GM21737 (cell line): ENCODE measurements around the gene SRRM2.
A peak's percentile ranks its signal among the peaks of the same experiment; 100 is the strongest.

Source experiments
- ATAC-seq: cut with Tn5 transposase; IDR thresholded peaks from one replicate; pipeline ENCODE4 v1.9.1; 2021; ENCODE audit warnings: mild to moderate bottlenecking, moderate library complexity; ENCODE audit not compliant: unreplicated experiment

SRRM2 gene

DNA sequence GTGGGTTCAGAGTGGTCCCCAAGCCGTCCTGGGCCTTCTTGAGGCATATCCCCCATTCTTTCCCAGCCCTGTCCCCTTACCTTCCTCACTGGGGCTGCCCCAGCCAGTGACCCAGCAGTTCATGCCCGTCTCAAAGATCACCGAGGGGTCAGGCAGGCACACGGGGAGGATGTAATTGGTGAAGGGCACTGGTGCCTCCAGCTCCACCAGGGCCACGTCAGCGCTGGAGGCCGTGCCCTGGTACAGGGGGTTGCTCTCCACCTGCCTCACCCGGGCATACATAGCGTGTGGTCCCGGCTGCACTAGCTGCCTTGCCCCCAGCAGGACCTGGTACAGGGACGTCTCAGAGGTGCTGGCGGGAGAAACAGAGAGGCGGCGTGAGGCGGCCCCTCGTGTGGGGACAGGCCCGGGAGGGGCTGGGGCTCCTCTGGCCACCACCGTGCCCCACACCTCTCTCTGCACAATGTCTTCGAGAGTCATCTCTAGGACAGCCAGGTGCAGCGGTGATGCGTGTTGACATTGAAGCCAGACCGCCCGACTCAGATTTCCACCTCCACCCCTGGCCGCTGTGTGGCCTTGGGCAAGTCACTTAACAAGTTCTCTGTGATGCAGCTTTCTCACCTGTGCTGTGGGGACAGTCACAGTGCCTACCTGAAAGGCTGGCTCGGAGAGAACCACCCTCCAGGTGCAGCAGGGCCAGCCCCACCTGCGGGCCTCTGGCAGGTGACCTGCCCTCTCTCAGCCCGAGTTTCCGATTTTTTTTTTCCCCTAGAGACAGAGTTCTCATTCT is 38.3 kb upstream of the SRRM2 start:
- ATAC-seq = no peak

DNA sequence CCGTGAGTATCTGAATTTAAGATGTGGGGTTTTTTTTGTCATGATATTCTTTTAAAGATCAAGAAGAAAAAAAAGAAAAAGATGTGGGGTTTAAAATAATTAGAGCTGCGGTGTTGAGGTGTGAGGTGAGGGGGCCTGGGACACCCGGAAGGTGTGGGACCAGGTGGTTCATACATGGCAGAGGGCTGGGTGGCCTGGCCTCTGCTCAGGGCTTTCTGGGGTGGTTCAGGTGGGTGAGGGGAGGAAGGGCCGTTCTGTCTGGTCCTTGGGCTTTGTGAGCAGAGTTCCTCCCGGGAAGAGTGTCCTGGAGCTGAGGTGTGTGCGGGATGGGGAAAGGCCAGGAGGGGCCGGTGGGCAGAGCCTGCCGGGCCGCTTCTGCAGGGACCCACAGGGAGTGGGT is 37.4 kb upstream of the SRRM2 start:
- no peak for ATAC-seq

DNA sequence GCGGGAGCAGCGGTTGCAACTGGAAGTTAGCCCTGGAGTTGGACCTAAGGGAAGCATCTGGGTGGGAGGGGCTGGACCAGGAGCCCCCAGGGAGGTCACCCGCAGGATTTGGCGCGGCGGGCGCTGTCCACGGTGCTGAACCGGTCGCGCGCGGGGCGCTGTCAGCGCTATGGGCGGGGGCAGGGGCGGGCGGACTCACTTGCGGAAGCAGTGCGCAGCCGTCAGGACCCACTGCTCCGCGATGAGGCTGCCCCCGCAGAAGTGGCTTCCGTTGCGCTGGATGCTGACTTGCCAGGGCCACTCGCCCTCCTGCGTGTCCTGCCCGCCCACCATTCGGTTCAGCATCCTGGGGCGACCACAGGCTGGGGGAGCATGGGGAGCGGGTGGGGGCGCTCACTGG is 36.9 kb upstream of the SRRM2 start:
- ATAC-seq = no peak

DNA sequence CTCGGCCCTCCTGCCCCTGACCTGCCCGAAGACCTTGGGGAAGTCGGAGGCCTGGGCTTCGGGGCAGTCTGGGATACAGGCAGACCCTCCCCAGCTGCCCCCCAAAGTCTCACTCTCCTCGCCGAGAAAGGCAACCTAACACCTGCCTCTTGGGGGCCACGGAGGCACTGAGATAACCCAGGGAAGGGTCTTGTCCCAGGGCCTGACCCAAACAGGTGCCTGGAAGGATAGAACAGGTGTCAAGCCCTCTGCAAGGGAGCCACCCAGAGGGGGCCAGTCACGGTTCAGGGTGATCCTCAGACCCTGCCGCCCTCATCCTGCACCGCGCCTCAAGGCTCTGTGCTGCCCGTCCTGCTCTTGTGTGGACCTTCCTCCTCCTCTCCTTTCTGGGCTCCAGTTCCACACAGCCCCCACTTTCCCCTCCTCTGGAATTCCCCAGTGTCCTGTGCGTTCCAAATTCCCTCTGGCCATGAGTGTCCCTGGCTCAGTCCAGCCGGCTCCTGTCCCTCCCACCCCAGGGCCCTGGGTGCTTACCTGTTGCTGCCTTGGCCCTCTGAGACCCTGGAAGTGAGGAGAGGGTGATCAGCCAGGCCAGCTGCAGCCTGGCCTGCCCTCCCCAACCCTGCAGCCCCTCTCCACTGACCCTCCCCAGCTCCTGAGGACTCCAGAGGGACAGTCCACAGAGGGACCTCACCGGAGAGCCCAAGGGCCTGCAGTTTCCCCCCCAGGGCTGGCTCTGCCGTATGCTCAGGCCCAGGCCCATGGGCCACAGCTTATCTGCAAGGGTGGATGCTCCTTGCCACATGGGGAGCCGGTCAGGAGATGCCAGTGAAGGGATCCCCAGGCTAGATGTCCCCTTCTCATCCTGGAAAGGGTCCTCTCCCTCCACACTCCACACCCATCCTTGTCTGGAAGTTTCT is 36.2 kb upstream of the SRRM2 start:
- no peak for ATAC-seq

DNA sequence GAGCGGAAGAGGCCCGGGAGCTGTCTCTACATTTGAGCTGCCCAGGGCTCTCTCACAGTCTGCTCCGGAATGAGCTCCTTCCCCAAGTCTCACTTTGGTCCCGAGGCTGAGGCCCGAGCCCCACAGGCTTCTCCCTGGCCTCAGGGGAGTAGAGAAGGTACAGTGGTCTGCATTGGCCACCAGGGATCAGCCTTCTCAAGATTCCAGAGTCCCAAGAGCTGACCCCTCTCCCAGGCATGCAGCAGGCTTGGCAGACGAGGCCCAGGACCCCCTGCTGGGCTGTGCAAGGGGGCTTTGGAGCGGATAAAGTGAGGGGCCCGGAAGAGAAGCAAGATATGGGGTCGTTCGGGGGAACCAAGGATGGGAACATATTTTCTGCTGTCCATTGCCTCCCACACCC is 35.5 kb upstream of the SRRM2 start:
- no peak for ATAC-seq

DNA sequence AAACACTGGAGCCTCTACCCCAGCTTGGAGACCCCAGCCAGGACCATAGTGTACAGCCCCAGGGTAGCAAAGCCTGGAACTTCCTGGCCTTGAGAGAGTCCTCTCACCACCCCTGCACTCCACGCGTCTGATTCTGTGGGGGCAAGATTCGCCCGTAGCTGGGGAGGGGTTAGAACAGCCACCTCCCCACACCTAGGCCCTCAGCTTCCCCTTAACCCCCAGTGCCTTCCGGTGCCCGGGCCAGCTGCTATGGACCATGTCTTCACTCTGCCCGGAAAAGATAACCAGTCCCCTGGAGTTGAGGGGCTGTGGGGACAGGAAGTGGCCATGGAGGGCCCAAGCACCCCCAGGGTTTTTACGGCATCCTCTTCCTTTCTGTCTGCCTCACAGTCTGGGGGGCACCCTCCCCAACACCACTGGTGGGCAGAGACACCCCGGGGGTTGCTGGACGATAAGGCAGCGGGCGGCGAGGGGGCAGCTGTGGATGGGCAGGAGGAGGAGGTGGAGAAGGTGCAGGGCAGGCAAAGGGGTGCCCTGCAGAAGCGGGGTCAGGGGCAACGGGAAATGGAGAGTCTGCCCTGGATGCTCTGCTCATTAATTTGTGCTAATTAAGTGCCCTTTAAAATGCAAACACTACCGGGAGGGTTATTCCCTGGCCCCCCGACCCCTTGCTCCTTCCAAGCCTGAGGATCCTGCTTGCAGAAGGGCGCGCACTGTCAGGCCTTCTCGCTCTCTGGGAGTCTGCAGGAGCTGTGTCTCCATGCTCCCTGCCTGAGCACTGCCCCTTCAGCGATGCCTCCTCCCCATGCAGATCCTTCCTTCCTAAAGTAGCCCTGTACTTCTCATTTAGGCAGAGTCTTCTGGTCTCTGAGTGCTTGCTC is 34.8 kb upstream of the SRRM2 start:
- ATAC-seq = no peak

DNA sequence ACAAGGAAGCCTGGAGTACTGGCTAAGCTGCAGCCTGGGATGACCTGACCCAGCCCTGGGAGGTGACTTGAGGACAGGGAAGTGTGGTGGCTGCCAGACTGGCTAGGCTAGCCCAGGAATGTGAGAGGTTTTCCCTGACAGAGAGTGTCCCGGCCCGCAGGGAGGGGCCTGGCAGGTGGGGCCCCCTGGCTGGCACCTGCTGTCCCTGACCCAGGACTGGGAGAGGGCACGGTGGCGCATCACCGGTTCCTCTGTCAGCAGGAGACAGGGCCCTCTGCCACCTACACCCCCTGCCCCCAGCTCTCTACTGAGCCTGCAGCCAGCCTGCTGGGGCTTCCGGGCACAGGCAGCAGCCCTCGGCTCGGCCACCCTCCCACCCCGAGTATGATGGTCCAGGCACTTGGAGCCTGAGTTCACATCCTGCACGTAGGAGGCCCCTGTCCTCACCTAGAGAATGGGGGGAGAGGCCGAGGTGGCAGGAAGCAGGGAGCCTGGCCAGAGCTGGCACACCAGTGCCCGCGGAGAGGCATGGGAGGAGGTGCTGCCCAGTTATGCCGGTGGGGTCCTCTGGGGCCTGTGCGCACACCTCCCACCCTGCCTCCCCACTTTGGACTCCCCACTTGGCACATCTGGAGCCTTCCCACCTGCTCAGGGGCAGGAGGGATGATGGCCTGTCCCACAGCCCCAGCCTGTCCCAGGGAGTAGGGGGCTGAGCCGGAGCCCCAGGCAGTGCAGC is 32.9 kb upstream of the SRRM2 start:
- no peak for ATAC-seq

DNA sequence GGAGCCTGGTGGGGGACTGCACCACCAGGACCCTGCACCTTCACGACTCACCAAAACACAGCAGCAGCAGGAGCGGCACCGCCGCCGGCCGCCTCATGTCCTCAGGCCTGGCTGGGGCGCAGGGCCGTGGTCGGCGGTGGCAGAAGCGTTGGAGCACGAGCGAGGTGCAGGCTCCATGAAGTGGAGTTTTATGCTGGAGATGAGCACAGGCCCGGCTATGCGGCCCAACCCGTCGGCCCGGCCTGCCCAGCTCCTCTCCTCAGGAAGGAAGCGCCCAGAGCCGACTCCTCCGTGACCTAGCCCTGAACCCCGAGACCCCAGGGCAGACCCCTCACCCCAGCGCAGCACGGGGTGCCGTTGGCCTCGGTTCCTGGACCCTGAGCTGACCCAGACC is 32.4 kb upstream of the SRRM2 start, which contains the start of gene PRSS27:
Gene PRSS27 (minus strand): TSS at position 161 of the 394 bp plus-strand sequence. CDS start 64 bp downstream, at position 97.
- no peak for ATAC-seq

DNA sequence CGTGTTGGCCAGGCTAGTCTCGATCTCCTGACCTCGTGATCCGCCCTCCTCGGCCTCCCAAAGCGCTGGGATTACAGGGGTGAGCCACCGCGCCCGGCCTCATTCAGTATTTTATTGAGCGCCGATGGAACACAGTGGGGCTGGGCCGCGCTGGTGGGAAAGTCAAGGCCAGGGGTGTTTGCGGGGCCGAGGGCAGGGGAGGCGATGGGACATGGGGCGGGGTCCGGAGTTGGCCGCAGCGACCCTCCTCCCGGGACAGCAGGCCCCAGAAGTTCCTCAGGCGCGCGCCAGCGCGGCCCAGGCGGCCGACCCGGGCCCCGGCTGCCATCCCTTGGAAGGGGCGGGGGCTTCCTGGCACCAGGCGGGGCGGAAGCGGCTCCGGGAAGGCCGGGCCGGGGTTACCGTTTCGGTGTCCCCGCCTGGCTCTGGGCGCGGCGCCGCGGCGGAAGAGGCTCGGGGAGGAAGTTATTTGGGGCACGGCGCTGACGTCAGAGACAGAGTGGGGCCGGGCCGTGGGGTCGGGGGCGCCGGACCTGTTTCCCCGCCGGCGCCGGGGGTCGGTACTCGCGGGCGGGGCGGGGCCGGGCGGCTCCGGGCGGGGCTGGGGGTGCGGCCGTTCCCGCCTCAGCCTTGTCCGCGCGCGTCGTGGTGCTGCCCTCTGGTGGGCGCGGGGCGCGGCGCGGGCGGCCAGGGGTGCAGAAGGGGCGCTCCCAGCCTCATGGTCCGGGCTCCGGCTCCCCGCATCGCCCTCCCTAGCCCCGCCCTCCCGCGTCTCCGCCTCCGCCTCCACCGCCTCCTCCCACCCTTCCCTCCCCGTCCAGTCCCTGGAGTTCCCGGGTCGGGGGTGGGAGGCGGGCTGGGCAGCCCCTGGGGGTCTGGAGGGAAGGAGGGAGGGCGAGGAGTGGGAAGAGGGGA is 31.5 kb upstream of the SRRM2 start:
- peak; percentile 75 for ATAC-seq

DNA sequence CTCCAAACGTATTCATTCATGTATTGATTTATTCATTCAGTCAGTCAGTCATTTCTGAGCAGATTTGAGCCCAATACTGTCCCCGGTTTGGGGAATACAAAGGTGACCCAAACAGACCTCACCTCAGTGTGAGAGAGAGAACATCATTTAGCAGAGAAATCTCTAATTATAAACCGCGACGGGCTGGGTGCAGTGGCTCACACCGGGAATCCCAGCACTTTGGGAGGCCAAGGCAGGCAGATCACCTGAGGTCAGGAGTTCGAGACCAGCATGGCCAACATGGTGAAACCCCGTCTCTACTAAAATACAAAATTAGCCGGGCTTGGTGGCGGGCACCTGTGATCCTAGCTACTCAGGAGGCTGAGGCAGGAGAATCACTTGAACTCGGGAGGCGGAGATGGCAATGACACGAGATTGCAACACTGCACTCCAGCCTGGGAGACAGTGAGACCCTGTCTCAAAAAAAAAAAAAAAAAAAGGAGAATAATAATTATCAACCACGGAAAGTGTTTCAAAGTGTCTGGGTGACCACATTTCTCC is 30.7 kb upstream of the SRRM2 start:
- peak; percentile 7 for ATAC-seq

DNA sequence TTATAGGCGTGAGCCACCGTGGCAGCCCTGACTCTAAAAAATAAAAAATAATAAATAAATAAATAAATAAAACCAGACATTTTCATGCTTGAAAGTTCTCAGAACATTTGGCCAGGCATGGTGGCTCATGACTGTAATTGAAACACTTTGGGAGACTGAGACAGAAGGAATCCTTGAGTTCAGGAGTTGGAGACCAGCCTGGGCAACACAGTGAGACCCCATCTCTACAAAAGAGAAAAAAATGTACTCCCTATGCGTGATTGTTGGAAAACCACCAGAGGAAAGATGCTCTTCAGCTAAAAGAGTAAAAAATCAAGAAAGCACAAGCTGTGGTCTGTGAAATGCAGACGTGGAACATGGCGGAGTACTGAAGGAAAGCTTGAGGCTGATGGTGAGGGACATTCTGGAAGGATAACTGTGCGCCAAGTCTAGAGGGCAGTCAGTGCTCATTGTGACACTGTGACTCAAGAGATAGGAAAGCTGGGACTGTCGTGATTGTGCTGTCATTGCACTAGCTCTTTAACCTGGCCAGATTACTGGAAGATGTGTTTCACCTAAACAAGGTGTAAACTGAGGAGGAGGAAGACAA is 28.3 kb upstream of the SRRM2 start:
- no peak for ATAC-seq

DNA sequence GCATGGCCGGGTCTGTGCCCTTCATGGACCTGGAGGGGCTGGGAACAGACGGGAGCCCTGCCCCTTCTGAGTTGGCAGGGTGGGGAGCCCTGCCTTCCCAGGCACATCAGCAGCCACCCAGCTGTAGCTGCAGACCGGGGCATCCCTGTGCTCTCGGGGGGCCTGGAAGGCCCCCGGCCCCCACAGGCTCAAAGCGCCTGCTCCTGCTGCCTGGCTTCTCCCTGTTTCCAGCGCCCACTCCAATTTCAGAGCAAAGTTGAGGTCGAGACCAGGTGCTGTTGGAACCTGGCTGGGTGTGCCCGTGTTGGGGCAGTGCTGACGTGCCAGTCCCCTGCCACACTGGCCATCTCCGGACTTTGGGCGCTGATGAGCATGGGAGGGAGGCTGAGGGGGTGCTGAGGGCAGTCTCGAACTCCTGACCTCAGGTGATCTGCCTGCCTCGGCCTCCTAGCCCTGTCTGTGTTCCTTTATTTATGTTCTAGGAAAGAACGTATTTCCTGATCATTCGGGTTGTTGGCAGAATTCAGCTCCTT is 27.6 kb upstream of the SRRM2 start:
- no peak for ATAC-seq

DNA sequence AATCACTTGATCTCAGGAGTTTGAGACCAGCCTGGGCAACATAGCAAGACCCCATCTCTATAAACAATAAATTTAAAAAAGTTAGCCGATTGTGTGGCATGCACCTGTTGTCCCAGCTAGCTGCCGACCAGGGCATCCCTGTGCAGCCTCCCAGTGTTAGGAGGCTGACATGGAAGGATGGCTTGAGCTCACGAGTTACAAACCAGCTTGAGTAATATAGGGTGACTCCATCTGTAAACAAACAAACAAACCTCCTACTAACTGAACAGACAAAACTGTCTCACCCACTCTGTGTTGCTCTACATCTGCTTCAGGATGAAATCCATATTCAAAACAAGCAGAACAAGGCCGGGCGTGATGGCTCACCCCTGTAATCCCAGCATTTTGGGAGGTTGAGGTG is 25.5 kb upstream of the SRRM2 start:
- ATAC-seq = no peak

DNA sequence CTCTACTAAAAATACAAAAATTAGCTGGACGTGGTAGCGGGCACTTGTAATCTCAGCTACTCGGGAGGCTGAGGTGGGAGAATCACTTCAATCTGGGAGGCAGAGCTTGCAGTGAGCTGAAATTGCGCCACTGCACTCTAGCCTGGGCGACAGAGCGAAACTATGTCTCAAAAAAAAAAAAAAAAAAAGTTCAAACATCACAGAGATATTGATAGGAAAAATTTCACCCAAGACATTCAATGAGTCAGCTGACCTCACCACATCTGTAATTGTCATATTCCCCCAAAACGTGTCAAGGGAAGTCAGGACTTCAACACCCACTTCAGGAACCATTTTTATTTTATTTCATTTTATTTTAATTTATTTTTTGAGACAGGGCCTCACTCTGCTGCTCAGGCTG is 24.4 kb upstream of the SRRM2 start:
- no peak for ATAC-seq

DNA sequence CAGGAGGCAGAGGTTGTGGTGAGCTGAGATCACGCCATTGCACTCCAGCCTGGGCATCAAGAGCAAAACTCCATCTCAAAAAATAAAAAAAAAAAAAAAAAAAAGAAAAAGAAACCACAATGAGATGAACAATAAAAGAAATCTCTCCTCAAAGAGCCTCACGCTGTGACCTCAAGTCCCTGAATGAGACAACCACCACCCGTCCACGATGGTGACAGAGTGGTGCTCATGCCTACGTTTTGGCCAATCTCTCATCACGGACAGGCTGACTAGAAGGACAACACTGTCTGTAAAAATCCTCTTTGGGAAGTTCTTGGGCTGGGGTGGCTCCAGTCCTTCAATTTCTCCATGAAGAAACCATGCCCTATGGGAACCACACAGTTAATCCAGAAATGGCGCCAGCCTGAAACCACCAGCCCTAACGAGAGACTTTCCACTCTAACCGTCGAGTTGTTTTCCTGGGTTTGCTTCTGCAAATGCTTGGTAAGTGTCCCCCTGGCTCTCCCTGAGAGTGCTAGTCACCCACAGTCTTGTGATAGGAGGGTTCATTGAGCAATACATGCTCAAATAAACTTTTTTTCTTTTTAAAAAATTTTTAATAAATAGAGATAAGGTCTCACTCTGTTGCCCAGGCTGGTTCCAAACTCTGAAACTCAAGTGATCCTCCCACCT is 17.5 kb upstream of the SRRM2 start:
- ATAC-seq = no peak

DNA sequence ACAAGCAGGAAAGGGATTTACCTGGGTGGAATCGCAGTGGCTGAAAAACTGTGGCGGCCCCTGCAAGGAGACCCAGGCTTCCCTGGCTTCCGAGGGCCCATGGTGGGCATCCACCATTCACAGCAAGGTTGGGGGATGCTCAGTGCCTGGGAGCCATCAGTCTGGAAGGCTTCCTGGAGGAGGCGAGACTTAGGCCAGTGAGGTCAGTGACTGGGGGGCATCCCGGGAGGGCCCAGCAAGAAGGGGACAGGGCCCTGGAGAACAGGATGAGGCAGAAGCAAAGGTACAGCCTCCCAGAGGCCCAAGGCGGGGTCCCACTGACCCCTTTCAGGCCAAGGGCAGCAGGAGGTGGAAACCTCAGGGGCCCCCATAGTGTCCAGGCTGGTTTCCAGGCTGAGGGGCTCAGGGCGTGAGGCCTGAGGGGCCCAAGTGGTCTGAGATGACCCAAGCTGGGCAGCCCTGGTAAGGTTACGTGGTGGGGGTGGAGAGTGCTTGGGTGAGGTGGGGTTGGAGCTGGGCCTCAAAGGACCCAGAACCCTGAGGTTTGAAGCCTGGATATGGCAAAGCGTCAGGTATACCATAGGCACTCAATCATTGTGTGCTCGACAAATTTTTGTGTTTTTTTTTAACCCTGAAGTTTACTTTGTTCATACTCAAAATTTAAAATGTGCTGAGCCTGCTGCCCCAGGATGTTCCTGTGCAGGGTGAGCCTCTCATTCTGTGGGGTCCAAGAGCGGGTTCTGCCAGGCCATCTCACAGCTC is 15.8 kb upstream of the SRRM2 start:
- ATAC-seq = no peak

DNA sequence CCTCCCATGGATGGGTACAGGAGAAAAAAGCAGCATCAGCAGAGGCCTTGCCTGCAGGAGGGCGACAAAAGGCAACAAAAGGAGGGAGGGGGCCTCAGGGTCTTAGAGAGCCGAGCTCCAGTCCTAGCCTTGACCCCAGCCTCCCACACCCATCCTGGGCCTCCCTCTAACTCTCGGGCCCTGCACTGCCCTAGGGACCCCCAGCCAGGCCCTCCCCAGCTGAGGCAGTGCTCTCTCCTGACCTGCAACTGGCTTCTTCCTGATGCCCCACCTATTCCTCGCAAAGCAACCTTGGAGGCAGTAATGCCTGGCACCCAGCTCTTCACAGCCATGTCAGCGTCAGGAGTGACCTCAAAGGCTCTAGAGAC is 15.2 kb upstream of the SRRM2 start:
- ATAC-seq = no peak
